ENCODE measurements around the gene IL4R. TPM values are rescaled to one million over a fixed set of nuclear protein-coding genes. Genes with fewer than 3 reads are reported as not detected.

The IL4R gene
- total and polyA plus RNA-seq, 2 of the 8 experiments (the other 6 are each of a cell fraction or from before 2014, with no cell fraction given): 29.1 to 29.4 TPM

- TF ChIP-seq, protein P1, sequence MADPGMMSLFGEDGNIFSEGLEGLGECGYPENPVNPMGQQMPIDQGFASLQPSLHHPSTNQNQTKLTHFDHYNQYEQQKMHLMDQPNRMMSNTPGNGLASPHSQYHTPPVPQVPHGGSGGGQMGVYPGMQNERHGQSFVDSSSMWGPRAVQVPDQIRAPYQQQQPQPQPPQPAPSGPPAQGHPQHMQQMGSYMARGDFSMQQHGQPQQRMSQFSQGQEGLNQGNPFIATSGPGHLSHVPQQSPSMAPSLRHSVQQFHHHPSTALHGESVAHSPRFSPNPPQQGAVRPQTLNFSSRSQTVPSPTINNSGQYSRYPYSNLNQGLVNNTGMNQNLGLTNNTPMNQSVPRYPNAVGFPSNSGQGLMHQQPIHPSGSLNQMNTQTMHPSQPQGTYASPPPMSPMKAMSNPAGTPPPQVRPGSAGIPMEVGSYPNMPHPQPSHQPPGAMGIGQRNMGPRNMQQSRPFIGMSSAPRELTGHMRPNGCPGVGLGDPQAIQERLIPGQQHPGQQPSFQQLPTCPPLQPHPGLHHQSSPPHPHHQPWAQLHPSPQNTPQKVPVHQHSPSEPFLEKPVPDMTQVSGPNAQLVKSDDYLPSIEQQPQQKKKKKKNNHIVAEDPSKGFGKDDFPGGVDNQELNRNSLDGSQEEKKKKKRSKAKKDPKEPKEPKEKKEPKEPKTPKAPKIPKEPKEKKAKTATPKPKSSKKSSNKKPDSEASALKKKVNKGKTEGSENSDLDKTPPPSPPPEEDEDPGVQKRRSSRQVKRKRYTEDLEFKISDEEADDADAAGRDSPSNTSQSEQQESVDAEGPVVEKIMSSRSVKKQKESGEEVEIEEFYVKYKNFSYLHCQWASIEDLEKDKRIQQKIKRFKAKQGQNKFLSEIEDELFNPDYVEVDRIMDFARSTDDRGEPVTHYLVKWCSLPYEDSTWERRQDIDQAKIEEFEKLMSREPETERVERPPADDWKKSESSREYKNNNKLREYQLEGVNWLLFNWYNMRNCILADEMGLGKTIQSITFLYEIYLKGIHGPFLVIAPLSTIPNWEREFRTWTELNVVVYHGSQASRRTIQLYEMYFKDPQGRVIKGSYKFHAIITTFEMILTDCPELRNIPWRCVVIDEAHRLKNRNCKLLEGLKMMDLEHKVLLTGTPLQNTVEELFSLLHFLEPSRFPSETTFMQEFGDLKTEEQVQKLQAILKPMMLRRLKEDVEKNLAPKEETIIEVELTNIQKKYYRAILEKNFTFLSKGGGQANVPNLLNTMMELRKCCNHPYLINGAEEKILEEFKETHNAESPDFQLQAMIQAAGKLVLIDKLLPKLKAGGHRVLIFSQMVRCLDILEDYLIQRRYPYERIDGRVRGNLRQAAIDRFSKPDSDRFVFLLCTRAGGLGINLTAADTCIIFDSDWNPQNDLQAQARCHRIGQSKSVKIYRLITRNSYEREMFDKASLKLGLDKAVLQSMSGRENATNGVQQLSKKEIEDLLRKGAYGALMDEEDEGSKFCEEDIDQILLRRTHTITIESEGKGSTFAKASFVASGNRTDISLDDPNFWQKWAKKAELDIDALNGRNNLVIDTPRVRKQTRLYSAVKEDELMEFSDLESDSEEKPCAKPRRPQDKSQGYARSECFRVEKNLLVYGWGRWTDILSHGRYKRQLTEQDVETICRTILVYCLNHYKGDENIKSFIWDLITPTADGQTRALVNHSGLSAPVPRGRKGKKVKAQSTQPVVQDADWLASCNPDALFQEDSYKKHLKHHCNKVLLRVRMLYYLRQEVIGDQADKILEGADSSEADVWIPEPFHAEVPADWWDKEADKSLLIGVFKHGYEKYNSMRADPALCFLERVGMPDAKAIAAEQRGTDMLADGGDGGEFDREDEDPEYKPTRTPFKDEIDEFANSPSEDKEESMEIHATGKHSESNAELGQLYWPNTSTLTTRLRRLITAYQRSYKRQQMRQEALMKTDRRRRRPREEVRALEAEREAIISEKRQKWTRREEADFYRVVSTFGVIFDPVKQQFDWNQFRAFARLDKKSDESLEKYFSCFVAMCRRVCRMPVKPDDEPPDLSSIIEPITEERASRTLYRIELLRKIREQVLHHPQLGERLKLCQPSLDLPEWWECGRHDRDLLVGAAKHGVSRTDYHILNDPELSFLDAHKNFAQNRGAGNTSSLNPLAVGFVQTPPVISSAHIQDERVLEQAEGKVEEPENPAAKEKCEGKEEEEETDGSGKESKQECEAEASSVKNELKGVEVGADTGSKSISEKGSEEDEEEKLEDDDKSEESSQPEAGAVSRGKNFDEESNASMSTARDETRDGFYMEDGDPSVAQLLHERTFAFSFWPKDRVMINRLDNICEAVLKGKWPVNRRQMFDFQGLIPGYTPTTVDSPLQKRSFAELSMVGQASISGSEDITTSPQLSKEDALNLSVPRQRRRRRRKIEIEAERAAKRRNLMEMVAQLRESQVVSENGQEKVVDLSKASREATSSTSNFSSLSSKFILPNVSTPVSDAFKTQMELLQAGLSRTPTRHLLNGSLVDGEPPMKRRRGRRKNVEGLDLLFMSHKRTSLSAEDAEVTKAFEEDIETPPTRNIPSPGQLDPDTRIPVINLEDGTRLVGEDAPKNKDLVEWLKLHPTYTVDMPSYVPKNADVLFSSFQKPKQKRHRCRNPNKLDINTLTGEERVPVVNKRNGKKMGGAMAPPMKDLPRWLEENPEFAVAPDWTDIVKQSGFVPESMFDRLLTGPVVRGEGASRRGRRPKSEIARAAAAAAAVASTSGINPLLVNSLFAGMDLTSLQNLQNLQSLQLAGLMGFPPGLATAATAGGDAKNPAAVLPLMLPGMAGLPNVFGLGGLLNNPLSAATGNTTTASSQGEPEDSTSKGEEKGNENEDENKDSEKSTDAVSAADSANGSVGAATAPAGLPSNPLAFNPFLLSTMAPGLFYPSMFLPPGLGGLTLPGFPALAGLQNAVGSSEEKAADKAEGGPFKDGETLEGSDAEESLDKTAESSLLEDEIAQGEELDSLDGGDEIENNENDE (IDR thresholded peaks at IDR 0.05; ENCODE audit: insufficient replicate concordance, low read length): no peak
- TF ChIP-seq MAX (IDR thresholded peaks at IDR 0.05) (0 out of 2 replicates have a peak, but pooled peaks have one; percentile 14), JUND (IDR thresholded peaks at IDR 0.05; ENCODE audit: low read length) (no peak), MAFK (IDR thresholded peaks at IDR 0.05; ENCODE audit: low read depth, low read length) (peak; percentile 88), KDM4A (IDR thresholded peaks at IDR 0.05; ENCODE audit: low read depth, low read length, severe bottlenecking) (no peak), CBX5 (IDR thresholded peaks at IDR 0.05; ENCODE audit: low read depth, low read length) (no peak), BACH1 (IDR thresholded peaks at IDR 0.05; ENCODE audit: low read length) (peak; percentile 96), EZH2 (IDR thresholded peaks at IDR 0.05; ENCODE audit: low read depth, low read length, severe bottlenecking) (no peak), GABPA (IDR thresholded peaks at IDR 0.05; ENCODE audit: borderline replicate concordance, insufficient read depth, low read length) (no peak), POLR2AphosphoS5 (IDR thresholded peaks at IDR 0.05; ENCODE audit: low read depth, low read length) (no peak), SRF (IDR thresholded peaks at IDR 0.05; ENCODE audit: low read depth, low read length) (no peak), CEBPB (IDR thresholded peaks at IDR 0.05; ENCODE audit: low read depth, low read length) (no peak), TAF1 (IDR thresholded peaks at IDR 0.05; ENCODE audit: low read depth, low read length) (no peak)
Observed at GRCh38 chr16:27355610-27356009, 41.8 kb downstream of the IL4R start (continued).

All from H1 (cell line).